CD8-positive, alpha-beta memory T cell (primary cell): ENCODE data around the gene SSX2IP. TPM values are rescaled to one million over a fixed set of nuclear protein-coding genes. Genes with fewer than 3 reads are reported as not detected.
"Not testable (repeated sequence)": the region's sequence is repeated elsewhere in the genome, so short reads cannot be mapped to it uniquely, and the experiment has no call there.

Experiments
- CTCF ChIA-PET: fragments of 350-600 bp; sonication (Branson Sonifier 250); formaldehyde crosslinking; loops from one replicate; lab custom pipeline; 2021; ENCODE audit warnings: antibody characterized with exemption; lab: Charles Lee
- POLR2A ChIA-PET: fragments of 350-600 bp; sonication (Branson Sonifier 250); formaldehyde crosslinking; loops from one replicate; lab custom pipeline; 2021; ENCODE audit warnings: antibody characterized with exemption; lab: Charles Lee
- DNase-seq, 5 donors: peaks; one replicate each; pipeline versions ENCODE4 v3.0.0 to v3.0.0-alpha.2; 2020 to 2022; ENCODE audit warnings: mixed read lengths in 1 of 5
- H3K27ac ChIP-seq: one replicate; pipeline ENCODE4 v1.7.0; 2013; ENCODE audit warnings: low read depth, mild to moderate bottlenecking, low read length, moderate library complexity
- H3K27me3 ChIP-seq: 2 replicates; pipeline ENCODE4 v1.7.0; 2013; ENCODE audit warnings: low read length, mild to moderate bottlenecking; ENCODE audit not compliant: insufficient read depth, poor library complexity, severe bottlenecking
- H3K36me3 ChIP-seq: 2 replicates; pipeline ENCODE4 v1.7.0; 2013; ENCODE audit warnings: mild to moderate bottlenecking, low read length, moderate library complexity; ENCODE audit not compliant: insufficient read depth
- H3K4me1 ChIP-seq: 2 replicates; pipeline ENCODE4 v1.7.0; 2013; ENCODE audit warnings: mild to moderate bottlenecking, low read length, moderate library complexity; ENCODE audit not compliant: insufficient read depth
- H3K4me3 ChIP-seq: 2 replicates; pipeline ENCODE4 v1.7.0; 2013; ENCODE audit warnings: mild to moderate bottlenecking, low read length
- H3K9me3 ChIP-seq: 2 replicates; pipeline ENCODE4 v1.7.0; 2013; ENCODE audit warnings: mild to moderate bottlenecking, low read length
- H3K27ac Mint-ChIP-seq, 8 donors: one replicate each; pipeline ENCODE4 v1.8.0; 2020 to 2021; ENCODE audit warnings: mixed read lengths in 8 of 8, mild to moderate bottlenecking in 6 of 8, inconsistent platforms in 3 of 8, moderate library complexity in 3 of 8
- H3K27me3 Mint-ChIP-seq, 2 donors: one replicate each; pipeline ENCODE4 v1.8.0; 2020 to 2021; ENCODE audit warnings: mixed read lengths in 2 of 2, mild to moderate bottlenecking in 1 of 2, moderate library complexity in 1 of 2
- H3K36me3 Mint-ChIP-seq, 3 donors: one replicate each; pipeline ENCODE4 v1.8.0; 2020 to 2021; ENCODE audit warnings: mixed read lengths in 3 of 3, inconsistent platforms in 1 of 3, mild to moderate bottlenecking in 1 of 3
- H3K4me1 Mint-ChIP-seq, 3 donors: one replicate each; pipeline ENCODE4 v1.8.0; 2020 to 2021; ENCODE audit warnings: mixed read lengths in 3 of 3, inconsistent platforms in 1 of 3, mild to moderate bottlenecking in 1 of 3
- H3K4me3 Mint-ChIP-seq, 7 donors: one replicate each; pipeline ENCODE4 v1.8.0; 2020 to 2021; ENCODE audit warnings: mixed read lengths in 7 of 7, mild to moderate bottlenecking in 6 of 7, moderate library complexity in 4 of 7, inconsistent platforms in 2 of 7
- H3K9me3 Mint-ChIP-seq, 5 donors: one replicate each; pipeline ENCODE4 v1.8.0; 2020 to 2022; ENCODE audit warnings: mixed read lengths in 5 of 5, mild to moderate bottlenecking in 3 of 5, moderate library complexity in 2 of 5, inconsistent platforms in 1 of 5
- polyA plus RNA-seq: library from polyadenylated mRNA; unstranded; fragments of 300-500 nt; fragmentation: Illumina TruSeq; gene quantifications from one replicate; pipeline ENCODE4 v1.2.3, GENCODE V29; 2021
- total RNA-seq, 2 experiments: library from RNA; stranded (reverse); gene quantifications; one replicate each; pipeline ENCODE4 v1.2.3, GENCODE V29; 2021

SSX2IP gene
- total and polyA plus RNA-seq, 3 experiments from 2014 or later: 8.5 to 11.4 (median 10.4) TPM

GRCh38 chr1:84639731-84640130 lies 50.5 kb downstream of the SSX2IP start:
- DNase-seq, H3K9me3 Mint-ChIP-seq, H3K36me3 ChIP-seq, H3K36me3 Mint-ChIP-seq, H3K27ac Mint-ChIP-seq, H3K4me1 ChIP-seq, H3K4me3 ChIP-seq, H3K27ac ChIP-seq, H3K4me3 Mint-ChIP-seq, H3K4me1 Mint-ChIP-seq, H3K9me3 ChIP-seq, H3K27me3 Mint-ChIP-seq, H3K27me3 ChIP-seq, CTCF ChIA-PET, POLR2A ChIA-PET: not testable (repeated sequence)

DNA sequence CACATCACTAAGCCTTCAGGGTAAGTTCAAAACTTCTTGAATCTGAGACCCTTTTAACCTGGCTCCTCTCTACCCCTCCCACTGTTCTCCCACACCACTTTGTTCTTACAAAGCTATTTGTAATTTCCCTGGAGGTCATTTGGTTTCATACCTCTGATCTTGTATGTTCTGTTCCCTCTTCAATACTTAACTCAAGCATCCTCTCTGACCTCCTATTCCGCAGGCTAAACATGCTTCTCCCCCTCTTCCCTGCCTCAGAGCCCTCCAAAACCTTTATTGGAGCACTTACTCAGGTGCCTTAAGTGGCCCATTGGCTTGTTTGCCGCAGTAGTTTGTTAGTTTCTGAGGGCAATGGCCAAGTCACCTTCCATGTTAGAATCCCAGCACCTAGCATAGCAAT lies 54.8 kb downstream of the SSX2IP start:
- DNase-seq: no peak
- Histone ChIP-seq H3K4me1 (no peaks in the 10 kb centered on the region), H3K27me3 (no peaks in the 10 kb centered on the region), H3K36me3 (no peaks in the 10 kb centered on the region), H3K4me3 (no peak overlapping the region), H3K9me3 (no peaks in the 10 kb centered on the region), H3K27ac (no peak overlapping the region)
- no peak overlapping the region for H3K4me3 Mint-ChIP-seq
- peaks cover 10 to 30% of the 10 kb centered on the region in 2 donors for H3K27me3 Mint-ChIP-seq
- CTCF ChIA-PET: no interaction called here
- no peaks in the 10 kb centered on the region for H3K4me1 Mint-ChIP-seq
- POLR2A ChIA-PET: no interaction called here
- no peaks in the 10 kb centered on the region for H3K36me3 Mint-ChIP-seq
- no peak overlapping the region for H3K27ac Mint-ChIP-seq
- H3K9me3 Mint-ChIP-seq: no peaks in the 10 kb centered on the region

DNA sequence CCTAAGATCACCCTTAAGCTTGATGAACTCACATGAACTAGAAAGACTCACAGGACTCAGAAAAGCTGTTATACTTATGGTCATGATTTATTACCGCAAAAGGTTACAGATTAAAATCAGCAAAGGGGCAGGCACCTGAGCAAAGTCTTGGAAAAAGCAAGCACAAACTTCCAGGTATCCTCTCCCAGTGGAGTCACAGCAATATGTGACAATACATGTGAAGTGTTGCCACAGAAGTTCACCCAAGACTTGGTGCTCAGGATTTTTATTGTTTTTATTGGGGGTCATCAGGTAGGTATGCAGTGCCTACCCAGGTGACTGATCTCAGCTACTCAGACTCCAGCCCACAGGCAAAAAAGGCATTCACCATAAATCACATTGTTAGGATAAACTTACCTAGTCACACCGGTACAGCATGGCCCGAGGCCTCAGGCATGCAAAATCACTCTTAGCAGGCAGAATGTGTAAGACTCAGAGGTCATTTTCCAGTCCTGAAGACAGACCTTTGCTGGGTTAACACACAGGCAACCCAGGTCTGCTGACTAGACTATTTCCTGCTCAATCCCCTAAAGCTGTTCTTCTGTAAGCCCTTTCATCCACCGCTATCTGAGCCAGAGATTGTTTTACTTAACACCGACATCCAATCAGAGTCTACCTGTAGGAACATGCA lies 55.6 kb downstream of the SSX2IP start:
- ChIA-PET CTCF (no interaction called here), POLR2A (no interaction called here)
- Mint-ChIP-seq H3K4me1 (no peaks in the 10 kb centered on the region), H3K27ac (no peak overlapping the region), H3K27me3 (peaks cover 13 to 34% of the 10 kb centered on the region in 2 donors), H3K9me3 (no peaks in the 10 kb centered on the region), H3K36me3 (no peaks in the 10 kb centered on the region), H3K4me3 (no peak overlapping the region)
- DNase-seq: no peak
- no peak overlapping the region for H3K27ac ChIP-seq
- H3K36me3 ChIP-seq: no peaks in the 10 kb centered on the region
- H3K4me1 ChIP-seq: no peaks in the 10 kb centered on the region
- H3K9me3 ChIP-seq: no peaks in the 10 kb centered on the region
- H3K27me3 ChIP-seq: no peaks in the 10 kb centered on the region
- no peak overlapping the region for H3K4me3 ChIP-seq

- H3K9me3 Mint-ChIP-seq: no peaks in the 10 kb centered on the region
- peaks cover 13 to 35% of the 10 kb centered on the region in 2 donors for H3K27me3 Mint-ChIP-seq
- ChIA-PET CTCF (interaction anchor here (1.3 kb wide), 1 partner anchor 13 kb away, joined by 3 read pairs; no protein-coding TSS in a partner anchor), POLR2A (no interaction called here)
- no peaks in the 10 kb centered on the region for H3K36me3 Mint-ChIP-seq
- H3K27ac ChIP-seq: no peak overlapping the region
- H3K4me3 ChIP-seq: no peak overlapping the region
- no peak overlapping the region for H3K4me3 Mint-ChIP-seq
- no peaks in the 10 kb centered on the region for H3K27me3 ChIP-seq
- DNase-seq: no peak
- no peaks in the 10 kb centered on the region for H3K4me1 Mint-ChIP-seq
- H3K36me3 ChIP-seq: no peaks in the 10 kb centered on the region
- H3K27ac Mint-ChIP-seq: peak overlapping the region in 1 of 8 donors; percentile 51
- no peaks in the 10 kb centered on the region for H3K9me3 ChIP-seq
- no peaks in the 10 kb centered on the region for H3K4me1 ChIP-seq
Measured at GRCh38 chr1:84632673-84633434, 57.4 kb downstream of the SSX2IP start.

GRCh38 chr1:84632137-84632536 lies 58.1 kb downstream of the SSX2IP start:
- H3K4me3 Mint-ChIP-seq: no peak overlapping the region
- Histone ChIP-seq H3K27me3 (no peaks in the 10 kb centered on the region), H3K4me1 (no peaks in the 10 kb centered on the region), H3K9me3 (no peaks in the 10 kb centered on the region), H3K27ac (no peak overlapping the region), H3K36me3 (no peaks in the 10 kb centered on the region), H3K4me3 (no peak overlapping the region)
- H3K4me1 Mint-ChIP-seq: no peaks in the 10 kb centered on the region
- ChIA-PET CTCF (interaction anchor here (1.3 kb wide), 1 partner anchor 12 kb away, joined by 3 read pairs; no protein-coding TSS in a partner anchor), POLR2A (no interaction called here)
- no peak overlapping the region for H3K27ac Mint-ChIP-seq
- H3K27me3 Mint-ChIP-seq: peaks cover 13 to 37% of the 10 kb centered on the region in 2 donors
- DNase-seq: no peak
- no peaks in the 10 kb centered on the region for H3K36me3 Mint-ChIP-seq
- no peaks in the 10 kb centered on the region for H3K9me3 Mint-ChIP-seq

DNA sequence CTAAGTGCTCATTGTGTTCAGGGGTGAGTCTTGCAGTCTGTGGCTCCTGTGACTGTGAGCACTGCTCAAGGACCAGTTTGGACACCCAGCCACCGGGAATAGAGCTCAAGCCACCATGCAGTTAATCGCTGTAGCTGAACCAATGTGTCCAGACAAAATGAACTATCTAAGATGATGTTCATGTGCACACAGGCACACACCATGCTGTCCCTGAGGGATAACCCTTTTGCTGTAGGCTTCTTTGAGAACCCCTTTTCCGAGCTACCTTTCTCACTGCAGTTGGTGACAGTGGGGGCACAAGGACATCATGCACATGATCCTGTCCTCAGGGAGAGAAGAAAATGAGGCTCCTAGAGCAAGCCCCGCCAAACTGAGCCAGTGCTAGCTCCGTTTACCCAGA lies 65.4 kb downstream of the SSX2IP start:
- Mint-ChIP-seq H3K36me3 (peaks cover 0 to 1% (median 0%) of the 10 kb centered on the region in 3 donors), H3K4me3 (no peak overlapping the region), H3K27ac (no peak overlapping the region), H3K9me3 (no peaks in the 10 kb centered on the region), H3K27me3 (peaks cover 3 to 20% of the 10 kb centered on the region in 2 donors), H3K4me1 (peaks cover under 1 to 6% (median 4%) of the 10 kb centered on the region in 3 donors)
- H3K27ac ChIP-seq: no peak overlapping the region
- H3K4me3 ChIP-seq: no peak overlapping the region
- H3K27me3 ChIP-seq: no peaks in the 10 kb centered on the region
- ChIA-PET CTCF (interaction anchor here (1.1 to 1.9 kb wide), 3 partner anchors 183 to 693 kb away, joined by 3 to 8 read pairs (median 4); no protein-coding TSS in a partner anchor), POLR2A (no interaction called here)
- no peaks in the 10 kb centered on the region for H3K9me3 ChIP-seq
- no peaks in the 10 kb centered on the region for H3K36me3 ChIP-seq
- no peak for DNase-seq
- H3K4me1 ChIP-seq: no peaks in the 10 kb centered on the region

DNA sequence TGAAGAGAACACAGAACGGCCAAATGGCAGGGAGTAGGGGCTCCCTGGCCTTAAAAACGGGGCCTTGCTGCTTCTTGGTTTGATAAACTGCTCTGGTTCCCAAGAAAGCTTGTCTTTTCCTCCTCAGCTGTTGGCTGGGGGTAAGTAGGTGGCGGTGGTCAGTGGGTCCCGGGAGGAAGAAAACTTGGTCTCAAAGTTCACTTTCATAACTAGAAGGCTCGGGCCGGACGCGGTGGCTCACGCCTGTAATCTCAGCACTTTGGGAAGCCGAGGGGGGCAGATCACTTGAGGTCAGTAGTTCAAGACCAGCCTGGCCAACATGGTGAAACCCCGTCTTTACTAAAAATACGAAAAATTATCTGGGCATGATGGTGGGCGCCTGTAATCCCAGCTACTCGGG lies 68.7 kb downstream of the SSX2IP start:
- H3K9me3 ChIP-seq: no peaks in the 10 kb centered on the region
- no peaks in the 10 kb centered on the region for H3K9me3 Mint-ChIP-seq
- ChIA-PET CTCF (interaction anchor here (0.7 to 4.7 kb wide), 8 partner anchors 37 to 480 kb away, joined by 3 to 44 read pairs (median 3); partner anchors contain the start of gene PRKACB), POLR2A (no interaction called here)
- H3K36me3 Mint-ChIP-seq: peaks cover 0 to 1% (median 0%) of the 10 kb centered on the region in 3 donors
- no peak overlapping the region for H3K27ac ChIP-seq
- peak overlapping the region in 4 of 7 donors; percentile 32 to 47 (median 34) for H3K4me3 Mint-ChIP-seq
- H3K4me1 Mint-ChIP-seq: peaks cover 5 to 10% (median 10%) of the 10 kb centered on the region in 3 donors
- H3K27me3 Mint-ChIP-seq: peaks cover 3 to 20% of the 10 kb centered on the region in 2 donors
- no peak for DNase-seq
- H3K4me3 ChIP-seq: no peak overlapping the region
- no peaks in the 10 kb centered on the region for H3K36me3 ChIP-seq
- H3K4me1 ChIP-seq: no peaks in the 10 kb centered on the region
- H3K27me3 ChIP-seq: no peaks in the 10 kb centered on the region
- H3K27ac Mint-ChIP-seq: no peak overlapping the region
